ENCODE results near the gene CCDC6.
"Not testable (repeated sequence)": the region's sequence is repeated elsewhere in the genome, so short reads cannot be mapped to it uniquely, and the experiment has no call there.

Gene CCDC6

DNA sequence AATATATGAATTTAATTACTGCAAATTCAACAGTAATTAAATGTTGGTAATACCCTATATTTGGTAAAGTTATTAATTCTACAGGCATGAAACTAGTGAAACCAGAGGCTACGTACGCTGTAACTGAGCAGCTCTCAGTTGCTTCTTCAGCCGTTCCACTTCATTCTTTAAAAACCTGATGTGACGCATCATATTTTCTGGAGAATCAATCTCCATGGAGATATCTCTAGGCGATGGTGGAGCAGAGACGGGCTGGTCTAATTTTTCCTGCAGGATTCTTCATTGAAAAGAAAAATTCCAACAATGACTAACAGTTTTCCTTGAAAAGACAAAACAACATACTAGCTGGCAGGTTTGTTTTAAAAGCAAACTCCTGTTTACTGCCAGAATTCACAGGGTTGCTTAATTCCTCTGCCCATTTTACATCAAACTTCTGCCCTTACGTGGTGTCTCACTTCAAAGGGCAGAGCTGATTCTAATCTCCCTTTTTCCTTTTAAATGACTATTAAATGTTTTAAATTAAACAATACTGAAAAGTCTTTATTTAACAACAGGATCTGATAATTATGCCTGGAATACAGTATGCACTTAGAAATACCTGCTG lies 93.7 kb downstream of the CCDC6 start:
- no peak for DNase-seq (ENCODE audit: low read depth in 2 of 2)

DNA sequence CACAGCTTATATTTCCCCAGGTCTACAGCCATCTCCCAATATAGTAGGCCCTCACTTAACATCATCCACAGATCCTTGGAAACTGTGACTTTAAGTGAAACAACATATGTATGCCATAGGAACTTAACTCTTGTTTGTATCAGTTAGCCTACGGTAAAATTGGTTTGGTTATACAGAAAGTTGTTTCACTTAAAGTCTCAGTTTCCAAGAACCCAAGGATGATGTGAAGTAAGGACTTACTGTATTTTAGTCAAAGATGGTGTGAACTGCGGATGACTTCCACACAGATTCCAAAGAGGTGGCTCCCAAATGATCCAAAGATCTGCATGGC lies 96.7 kb downstream of the CCDC6 start:
- DNase-seq (ENCODE audit: low read depth in 2 of 2) = no peak

DNA sequence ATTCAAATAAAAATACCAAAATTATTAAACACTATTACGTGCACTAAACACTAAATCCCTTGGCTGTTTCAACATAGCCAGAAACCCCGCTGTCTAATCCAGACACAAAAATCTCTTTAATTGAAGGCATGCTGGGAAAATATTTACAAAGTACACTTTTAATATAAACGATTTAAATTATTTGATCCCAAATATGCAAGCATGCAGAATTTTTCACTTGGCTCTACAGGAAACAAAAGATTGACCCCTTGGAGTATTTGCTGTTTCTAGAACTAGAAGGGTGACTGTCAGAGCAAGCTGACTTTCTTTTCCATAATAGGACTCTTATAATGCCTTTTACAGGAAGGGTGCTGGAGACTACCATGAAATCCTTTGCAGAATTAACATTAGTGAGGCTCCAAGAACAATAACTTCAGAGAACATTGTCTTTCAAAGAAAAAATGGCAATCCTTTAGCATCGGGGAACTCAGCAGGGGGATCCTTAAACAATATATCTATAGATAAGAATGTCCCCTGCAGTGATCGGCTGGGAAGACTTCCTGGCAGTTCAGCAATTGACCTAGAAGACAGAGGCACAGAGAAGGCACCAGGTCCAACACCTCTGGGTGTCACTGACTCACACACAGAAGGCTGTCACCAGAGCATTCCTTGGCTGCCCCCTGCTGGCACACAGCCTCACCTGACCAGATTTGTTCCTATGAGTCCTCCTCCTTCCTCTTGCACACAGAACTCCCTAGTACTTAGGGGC lies 97.3 kb downstream of the CCDC6 start:
- no peak for DNase-seq (ENCODE audit: low read depth in 2 of 2)

DNA sequence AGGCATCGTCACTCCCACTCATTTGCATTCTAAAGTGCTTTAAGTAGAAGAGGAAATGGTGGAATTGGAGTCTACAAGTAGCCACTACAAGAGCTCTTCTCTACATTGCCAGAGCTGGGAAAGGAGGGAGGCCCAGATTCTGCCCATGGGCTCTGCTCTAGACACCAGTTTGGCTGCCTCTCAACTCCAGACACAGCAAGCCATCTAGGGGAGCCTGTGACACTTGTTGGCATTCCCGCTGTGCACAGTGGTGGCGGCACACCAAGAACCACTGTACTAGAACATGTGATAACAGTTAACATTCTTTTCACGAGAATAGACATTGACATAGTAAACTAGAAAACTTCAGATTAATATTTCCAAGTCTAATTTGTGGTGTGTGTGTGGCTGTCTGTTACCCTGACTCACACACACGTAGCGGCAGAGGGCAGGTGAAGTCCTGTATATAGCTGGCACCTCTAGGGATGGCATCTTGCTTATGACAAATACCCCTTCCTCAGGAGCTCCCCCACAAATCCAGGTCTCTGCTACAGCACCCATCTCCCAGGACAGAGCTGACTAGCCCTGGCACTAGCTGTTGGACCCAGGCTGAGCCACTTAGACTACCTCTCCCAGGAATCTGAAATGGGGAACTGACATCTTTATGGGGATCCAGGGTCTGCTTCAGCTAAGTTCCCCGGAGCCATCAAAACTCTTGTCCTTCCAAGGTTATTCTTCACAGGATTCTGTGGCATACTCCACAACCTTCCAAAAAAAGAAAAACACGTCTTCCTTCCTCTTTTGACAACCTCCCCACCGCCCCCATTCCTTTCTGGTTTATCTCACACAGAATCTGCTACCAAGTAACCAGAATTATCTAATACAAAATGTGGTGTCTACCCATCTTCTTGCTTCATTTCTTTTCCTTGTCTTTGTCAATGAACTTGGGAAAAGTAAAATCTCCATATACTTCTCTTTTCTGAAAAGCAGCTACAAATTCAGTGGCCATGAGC lies 98.4 kb downstream of the CCDC6 start:
- DNase-seq (ENCODE audit: low read depth in 2 of 2) = no peak

DNA sequence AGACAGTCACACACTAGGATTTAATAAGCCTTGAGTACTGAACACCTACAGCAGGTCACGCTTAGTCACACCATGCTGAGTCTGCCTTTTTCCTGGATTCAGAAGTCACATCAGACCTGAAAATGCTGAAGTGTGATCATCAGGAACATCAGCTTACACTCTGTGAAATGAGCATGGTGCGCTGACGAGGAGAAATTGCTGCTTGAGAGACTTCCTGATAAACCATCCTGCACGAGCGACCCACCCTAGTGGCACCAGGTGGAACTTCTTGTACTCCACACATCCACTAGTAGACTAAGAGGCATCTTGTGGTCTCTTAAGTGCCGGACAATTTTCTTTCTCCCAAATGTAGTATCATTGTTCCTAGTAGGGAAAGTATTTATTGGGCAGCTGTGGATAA lies 101.3 kb downstream of the CCDC6 start:
- no peak for DNase-seq (ENCODE audit: low read depth in 2 of 2)

DNA sequence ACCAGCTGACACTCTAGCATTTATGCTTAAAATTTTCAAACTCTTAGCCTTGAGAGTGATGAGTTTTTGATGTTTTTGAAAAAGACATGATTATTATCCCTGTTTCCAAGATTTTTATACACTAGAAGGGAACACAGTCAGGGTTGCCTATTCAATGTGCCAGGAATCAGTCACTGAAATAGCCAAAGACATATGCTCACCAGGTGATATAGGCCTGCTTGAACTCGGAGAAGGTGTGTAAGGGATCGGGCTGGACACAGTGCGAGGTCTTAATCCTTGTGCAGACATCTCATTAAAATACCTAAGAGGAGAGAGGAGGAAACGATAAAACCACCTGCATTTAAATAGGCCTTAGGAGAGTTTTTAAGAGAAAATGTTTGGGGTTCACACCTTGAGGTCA lies 102.1 kb downstream of the CCDC6 start:
- no peak for DNase-seq (ENCODE audit: low read depth in 2 of 2)

DNA sequence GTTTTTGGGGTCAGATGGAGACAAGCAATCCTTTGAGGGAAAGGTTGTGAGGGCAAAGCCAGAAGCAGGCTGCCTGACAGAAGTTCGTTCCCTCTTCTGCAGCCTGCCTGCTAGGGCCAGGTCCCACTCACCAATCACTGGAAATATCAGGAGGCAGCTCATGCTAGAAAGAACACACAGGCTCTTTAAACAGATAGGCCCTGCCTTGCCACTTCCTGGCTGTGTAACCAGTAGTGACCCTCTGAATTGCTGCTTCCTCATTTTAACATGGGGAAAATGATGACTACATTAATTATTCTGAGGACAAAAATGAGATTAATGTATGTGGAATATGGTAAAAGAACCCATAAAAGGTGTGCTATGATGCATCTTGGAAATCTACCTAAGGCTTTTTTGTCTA lies 102.6 kb downstream of the CCDC6 start:
- DNase-seq (ENCODE audit: low read depth in 2 of 2) = no peak

DNA sequence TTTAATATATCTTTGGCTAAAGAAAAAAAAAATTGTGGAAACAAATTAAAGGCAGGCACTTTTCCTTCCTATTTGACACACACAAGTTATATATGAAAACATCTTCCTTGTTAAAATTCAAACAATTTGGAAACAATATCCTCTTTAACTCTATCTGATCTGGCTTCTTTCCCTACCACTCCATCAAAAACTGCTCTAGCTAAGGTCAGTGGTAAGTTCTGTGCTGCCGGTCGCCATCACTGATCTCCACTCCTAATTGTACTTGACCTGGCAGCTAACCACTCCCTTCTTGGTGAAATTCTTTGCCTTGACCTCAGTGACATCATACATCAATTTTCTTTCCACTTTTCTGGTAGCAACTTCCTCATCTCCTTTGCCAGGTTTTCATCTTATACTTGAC lies 105.2 kb downstream of the CCDC6 start:
- DNase-seq (ENCODE audit: low read depth in 2 of 2) = no peak

DNA sequence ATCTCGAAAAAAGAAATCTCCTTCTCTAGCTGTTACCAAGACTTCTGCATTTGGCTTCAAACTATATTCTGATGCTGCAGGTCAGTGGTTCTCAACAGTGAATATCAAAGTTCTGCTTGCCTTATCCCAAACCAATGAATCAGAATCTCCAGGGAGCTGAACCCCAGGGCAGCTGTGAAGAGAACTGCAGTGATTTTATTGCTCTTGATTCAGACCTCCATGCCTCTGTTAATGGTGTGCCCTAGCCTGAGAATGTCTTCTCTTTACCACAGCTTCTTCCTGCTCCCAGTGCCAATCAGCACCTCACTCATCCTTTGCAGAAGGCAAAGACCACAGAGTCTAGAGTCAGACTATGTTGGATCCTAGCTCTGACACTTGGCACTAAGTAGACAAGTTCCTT lies 106.9 kb downstream of the CCDC6 start:
- no peak for DNase-seq (ENCODE audit: low read depth in 2 of 2)

DNA sequence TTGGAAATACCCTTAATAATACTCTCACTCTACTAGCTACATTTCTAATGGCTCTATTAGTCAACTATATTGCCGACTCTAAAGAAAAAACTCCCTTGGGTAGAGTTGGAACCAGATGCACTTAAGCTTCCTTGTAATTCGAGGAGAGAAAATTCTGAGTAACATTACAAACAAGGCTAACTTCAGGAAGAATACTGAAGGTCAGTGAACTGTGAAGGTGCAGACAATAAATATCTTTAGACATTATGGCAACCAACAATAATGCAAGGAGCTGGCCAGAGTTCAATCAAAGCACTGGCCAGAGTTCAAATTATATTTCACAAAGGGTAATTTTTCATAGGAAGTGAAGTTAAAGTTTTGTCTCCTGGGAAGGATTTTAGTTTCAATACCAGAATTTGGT lies 112.4 kb downstream of the CCDC6 start:
- DNase-seq (ENCODE audit: low read depth in 2 of 2) = no peak

DNA sequence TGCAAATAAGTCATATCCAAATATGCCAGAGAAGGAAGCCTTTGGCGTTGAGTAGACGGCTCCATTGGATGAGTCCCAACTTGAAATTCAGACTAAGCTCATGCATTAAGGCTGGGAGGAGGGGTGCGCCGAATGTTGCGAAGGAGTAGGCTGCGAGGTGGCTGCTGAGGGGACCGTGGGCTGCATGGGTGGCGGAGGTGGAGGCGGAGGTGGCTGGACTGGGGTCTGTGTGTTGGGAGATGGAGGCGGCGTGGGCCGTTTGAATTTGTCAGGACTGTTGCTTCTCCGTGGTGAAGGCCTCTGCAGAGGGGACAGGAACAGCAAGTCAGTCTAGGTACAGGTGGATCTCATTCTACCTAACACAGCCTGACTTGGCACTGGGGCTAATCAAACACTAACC lies 113.5 kb downstream of the CCDC6 start:
- DNase-seq (ENCODE audit: low read depth in 2 of 2) = no peak

DNA sequence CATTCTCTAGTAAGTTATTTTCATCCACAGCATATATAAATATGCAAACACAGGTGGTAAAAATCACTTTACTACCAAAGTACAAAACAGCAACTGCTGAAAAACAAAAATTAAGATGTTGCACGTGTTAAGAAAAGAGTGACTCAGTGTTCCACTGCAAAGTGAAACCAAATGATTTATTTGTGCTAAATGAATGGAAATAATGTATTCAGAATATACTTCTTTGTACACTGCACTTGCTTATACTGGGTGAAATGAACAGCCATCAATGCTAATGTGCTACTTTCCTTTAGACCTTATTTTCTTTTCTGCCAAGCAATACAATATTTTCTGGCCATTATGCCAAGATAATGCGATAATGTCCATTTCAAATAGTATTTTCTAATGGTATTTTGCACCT lies 114.8 kb downstream of the CCDC6 start:
- no peak for DNase-seq (ENCODE audit: low read depth in 2 of 2)

DNA sequence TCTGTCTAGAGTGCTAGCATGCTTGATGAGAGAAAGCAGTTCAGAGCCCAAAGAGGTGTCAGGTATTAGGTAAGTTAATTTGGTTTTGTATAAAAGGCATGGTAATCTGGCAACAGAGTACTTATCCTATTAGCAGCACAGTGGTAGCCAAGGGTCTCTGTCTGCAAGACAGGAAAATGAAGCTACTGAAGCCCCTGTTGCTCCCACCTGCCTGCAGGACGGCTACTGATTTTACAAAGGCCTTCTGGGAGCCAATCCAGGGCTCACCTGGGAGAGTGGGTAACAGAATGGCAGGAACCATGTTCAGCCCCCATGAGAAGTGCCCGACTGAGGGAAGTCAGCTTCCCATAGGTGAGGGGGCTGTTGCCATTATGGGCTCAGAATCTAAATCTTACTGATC lies 116.3 kb downstream of the CCDC6 start:
- DNase-seq (ENCODE audit: low read depth in 2 of 2) = not testable (repeated sequence)

DNA sequence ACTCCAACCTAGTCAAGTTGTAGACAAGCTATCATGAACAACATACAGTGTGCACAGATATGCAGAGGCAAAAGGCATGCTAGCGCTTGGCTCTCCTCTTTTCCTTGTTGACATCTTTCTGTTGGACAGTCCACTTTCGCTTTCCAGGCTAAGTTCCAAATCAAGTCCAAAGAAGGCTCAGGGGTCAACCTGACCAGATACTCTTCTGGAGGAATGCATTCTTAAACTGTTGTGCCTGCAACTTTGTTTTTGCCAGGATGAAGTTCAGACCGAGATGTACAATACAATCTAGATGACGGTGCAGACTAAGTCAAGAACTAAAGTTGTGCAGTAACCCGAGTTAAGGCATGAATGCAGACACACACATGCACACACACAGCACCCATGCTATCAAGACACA lies 117.4 kb downstream of the CCDC6 start:
- not testable (repeated sequence) for DNase-seq (ENCODE audit: low read depth in 2 of 2)

DNA sequence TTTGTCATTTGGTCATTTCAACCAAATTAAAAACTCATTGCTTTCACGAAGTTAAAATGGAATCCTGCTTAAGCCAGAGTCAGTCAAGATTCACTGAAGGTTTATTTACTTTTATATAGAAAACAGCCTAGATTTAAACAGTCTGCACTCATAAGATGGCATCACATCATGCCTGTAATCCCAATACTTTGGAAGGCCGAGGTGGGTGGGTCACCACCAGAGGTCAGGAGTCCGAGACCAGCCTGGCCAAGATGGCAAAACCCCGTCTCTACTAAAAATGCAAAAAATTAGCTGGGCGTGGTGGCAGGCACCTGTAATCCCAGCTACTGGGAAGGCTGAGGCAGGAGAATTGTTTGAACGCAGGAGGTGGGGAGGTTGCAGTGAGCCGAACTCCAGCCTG lies 119.3 kb downstream of the CCDC6 start:
- DNase-seq (ENCODE audit: low read depth in 2 of 2) = not testable (repeated sequence)

DNA sequence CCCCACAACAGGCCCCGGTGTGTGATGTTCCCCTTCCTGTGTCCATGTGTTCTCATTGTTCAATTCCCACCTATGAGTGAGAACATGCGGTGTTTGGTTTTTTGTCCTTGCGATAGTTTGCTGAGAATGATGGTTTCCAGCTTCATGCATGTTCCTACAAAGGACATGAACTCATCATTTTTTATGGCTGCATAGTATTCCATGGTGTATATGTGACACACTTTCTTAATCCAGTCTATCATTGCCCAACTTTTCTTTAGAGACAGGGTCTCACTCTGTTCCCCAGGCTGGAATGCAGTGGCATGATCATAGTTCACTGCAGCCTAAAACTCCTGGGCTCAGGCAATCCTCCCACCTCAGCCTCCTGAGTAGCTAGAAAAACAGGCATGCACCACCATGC lies 120.9 kb downstream of the CCDC6 start:
- not testable (repeated sequence) for DNase-seq (ENCODE audit: low read depth in 2 of 2)

DNA sequence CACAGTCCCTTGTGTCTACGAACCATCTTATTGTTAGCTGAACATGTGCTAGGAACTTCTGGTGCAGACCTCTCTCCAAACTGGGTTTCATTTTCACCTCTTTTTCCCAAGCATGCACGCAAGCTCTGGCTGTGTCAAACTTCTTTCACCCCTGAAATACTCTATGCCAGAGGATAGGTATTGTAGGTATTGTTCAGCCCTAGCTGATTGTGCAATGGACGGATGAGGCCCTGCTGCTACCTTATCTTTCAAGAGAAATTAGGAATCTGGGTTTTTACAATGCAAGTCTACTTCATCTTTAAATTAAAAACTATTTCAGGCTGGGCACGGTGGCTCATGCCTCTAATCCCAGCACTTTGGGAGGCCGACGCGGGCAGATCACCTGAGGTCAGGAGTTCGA lies 124.8 kb downstream of the CCDC6 start:
- DNase-seq (ENCODE audit: low read depth in 2 of 2) = no peak

DNA sequence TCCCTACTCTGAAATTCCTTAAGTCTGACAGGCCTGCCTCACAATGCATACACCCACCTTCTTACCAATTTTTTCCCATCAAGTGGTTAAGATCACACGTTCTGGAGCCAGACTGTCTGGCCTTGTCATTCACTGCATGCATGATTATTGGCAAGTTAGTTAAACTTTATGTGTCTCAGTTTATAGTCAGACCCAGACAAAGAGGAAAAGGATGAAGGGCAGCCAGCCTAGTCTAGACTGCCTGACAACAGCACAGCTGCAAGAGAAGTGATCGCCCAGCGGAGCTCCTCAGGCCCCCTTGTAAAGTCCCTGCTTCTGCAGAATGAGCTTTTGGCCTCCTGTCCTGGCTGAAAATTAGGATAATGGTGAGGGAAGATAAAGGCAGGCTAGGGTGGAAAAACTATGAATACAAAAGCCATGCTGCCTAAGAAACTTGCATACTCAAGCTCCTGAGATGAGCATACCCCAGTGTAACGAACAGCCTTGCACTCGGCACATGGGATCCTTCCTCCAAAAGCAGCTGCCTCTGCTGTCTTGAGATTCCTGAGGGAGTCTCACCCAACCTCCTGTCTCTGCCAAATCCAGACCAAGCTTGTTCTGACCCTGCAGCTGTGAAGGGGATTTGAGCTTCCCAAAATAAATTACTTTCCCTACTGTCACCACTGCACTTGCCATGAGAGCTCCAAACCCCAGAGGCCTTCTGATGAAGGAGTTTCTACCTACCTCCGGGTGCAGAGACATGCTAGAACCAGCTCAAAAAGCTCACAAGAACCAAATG lies 126.4 kb downstream of the CCDC6 start:
- no peak for DNase-seq (ENCODE audit: low read depth in 2 of 2)

DNA sequence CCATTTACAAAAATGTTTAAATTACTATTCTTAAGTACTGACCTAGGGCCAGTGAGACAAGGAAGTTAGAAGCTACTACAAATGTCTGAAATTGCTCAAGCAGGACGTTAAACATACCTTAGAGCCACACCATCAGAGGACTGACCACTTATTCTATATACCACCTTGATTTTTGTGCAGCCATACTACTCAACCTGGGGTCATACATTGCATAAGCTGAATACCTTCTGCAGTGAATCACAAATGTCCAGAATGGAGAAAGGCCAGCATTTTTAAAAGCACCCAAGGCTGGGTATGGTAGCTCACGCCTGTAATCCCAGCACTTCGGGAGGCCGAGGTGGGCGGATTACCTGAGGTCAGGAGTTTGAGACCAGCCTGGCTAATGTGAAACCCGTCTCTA lies 131.9 kb downstream of the CCDC6 start:
- no peak for DNase-seq (ENCODE audit: low read depth in 2 of 2)

DNA sequence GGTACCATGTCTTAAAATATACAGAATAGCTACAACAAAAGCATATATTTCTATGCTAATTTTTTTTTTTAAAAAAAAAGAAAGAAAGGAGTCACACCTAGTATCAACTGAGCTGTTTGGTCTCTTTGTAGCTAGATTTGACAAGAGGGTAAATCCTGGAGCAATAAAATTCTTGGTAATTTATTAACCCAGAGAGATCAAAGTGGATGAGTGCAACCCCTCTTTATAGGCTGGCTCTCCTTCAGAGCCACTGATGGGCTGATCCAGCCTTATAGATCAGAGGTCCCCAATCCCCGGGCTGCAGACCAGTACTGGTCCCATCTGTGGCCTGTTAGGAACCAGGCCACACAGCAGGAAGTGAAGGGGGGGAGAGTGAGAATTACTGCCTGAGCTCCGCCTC lies 133.3 kb downstream of the CCDC6 start:
- DNase-seq (ENCODE audit: low read depth in 2 of 2) = no peak

DNA sequence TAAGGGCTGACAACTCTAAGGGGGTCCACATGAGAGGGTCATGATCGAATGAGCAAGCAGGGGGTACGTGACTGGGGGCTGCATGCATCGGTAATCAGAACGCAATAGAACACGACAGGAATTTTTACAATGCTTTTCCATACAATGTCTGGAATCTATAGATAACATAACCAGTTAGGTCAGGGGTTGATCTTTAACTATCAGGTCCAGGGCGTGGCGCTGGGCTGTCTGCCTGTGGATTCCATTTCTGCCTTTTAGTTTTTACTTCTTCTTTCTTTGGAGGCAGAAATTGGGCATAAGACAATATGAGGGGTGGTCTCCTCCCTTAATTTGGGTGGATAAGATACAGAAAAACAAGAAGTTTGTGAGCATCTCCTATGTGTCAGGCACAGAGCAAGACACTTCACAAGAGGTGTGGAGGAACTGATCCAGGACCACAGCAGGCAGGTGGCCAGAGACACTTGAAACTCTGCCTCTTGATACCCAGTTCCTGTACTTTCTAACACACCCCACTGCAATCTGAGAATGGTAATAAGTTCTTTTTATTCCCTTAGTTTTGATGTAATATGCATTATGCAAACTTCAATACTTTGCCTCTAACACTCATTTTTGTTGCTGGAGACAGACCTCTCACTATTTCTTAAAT lies 135.1 kb downstream of the CCDC6 start:
- DNase-seq (ENCODE audit: low read depth in 2 of 2) = no peak
